KMS-11 (cell line): ENCODE data around the gene ADCY5.

ENCODE experiments used
- H2AFZ ChIP-seq: fragments of 200-600 bp; sonication (generic); 2 replicates; pipeline ENCODE4 v1.6.1; 2016; ENCODE audit warnings: antibody characterized with exemption, mixed run types, low read depth
- H3K27ac ChIP-seq: fragments of 200-600 bp; sonication (generic); 2 replicates; pipeline ENCODE4 v1.6.1; 2016; ENCODE audit warnings: mild to moderate bottlenecking, mixed run types
- H3K27me3 ChIP-seq: fragments of 200-600 bp; sonication (generic); 2 replicates; pipeline ENCODE4 v1.6.1; 2017; ENCODE audit warnings: mild to moderate bottlenecking, low read depth, mixed run types, moderate library complexity; ENCODE audit not compliant: insufficient read depth
- H3K36me3 ChIP-seq: fragments of 200-600 bp; sonication (generic); 2 replicates; pipeline ENCODE4 v1.6.1; 2017; ENCODE audit warnings: mild to moderate bottlenecking, mixed run types; ENCODE audit not compliant: insufficient read depth
- H3K4me1 ChIP-seq: fragments of 200-600 bp; sonication (generic); 2 replicates; pipeline ENCODE4 v1.6.1; 2016; ENCODE audit warnings: mild to moderate bottlenecking, low read depth, mixed run types; ENCODE audit not compliant: poor library complexity, severe bottlenecking
- H3K4me2 ChIP-seq: fragments of 200-600 bp; sonication (generic); 2 replicates; pipeline ENCODE4 v1.7.0; 2016; ENCODE audit warnings: mild to moderate bottlenecking, mixed run types
- H3K4me3 ChIP-seq: fragments of 200-600 bp; sonication (generic); IDR thresholded peaks from 2 replicates; pipeline ENCODE4 v1.6.1; 2017; ENCODE audit warnings: low read depth, low read length, mixed read lengths; ENCODE audit not compliant: insufficient read depth
- H3K79me2 ChIP-seq: fragments of 200-600 bp; sonication (generic); 2 replicates; pipeline ENCODE4 v1.6.1; 2016; ENCODE audit warnings: low read depth, mixed run types; ENCODE audit not compliant: insufficient read depth
- H3K9ac ChIP-seq: fragments of 200-600 bp; sonication (generic); 2 replicates; pipeline ENCODE4 v1.6.1; 2016; ENCODE audit warnings: mild to moderate bottlenecking, mixed run types
- H4K20me1 ChIP-seq: fragments of 200-600 bp; sonication (generic); 2 replicates; pipeline ENCODE4 v1.6.1; 2016; ENCODE audit warnings: mild to moderate bottlenecking, mixed run types; ENCODE audit not compliant: insufficient read depth
- TF ChIP-seq, protein P1 (sequence below): fragments of 200-600 bp; sonication (generic); conservative IDR thresholded peaks from 2 replicates; pipeline ENCODE4 v1.6.1; 2017; ENCODE audit warnings: low read depth, mild to moderate bottlenecking, antibody characterized with exemption, low read length, moderate library complexity, mixed read lengths

Gene ADCY5

DNA sequence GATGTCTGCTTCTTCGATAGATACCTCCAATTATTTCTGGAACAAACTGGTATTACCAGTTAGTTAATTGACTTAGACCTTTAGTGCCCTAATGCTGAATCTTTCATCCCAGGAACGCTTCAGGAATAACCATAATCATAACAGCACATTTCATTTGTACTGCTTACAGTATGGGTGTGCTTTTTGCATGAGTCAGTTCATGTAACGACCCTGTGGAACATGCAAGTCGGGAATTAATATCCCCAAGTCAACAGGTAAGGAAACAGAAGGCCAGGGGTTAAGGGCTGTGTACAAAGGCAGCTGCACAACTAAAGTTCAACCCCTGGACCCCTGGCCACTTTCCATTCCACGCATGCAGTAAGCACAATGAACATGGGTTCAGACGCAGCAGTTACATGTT is 49.2 kb downstream of the ADCY5 start:
- Histone ChIP-seq H3K27me3 (0 out of 2 replicates have a peak, but pooled peaks cover 4% of the 10 kb centered on the region), H2AFZ (no peak overlapping the region), H3K9ac (no peak overlapping the region), H3K79me2 (no peaks in the 10 kb centered on the region), H3K4me3 (no peak overlapping the region), H3K36me3 (no peaks in the 10 kb centered on the region), H4K20me1 (no peaks in the 10 kb centered on the region), H3K4me2 (no peak overlapping the region), H3K4me1 (no peaks in the 10 kb centered on the region), H3K27ac (no peak overlapping the region)
- TF ChIP-seq, protein P1, sequence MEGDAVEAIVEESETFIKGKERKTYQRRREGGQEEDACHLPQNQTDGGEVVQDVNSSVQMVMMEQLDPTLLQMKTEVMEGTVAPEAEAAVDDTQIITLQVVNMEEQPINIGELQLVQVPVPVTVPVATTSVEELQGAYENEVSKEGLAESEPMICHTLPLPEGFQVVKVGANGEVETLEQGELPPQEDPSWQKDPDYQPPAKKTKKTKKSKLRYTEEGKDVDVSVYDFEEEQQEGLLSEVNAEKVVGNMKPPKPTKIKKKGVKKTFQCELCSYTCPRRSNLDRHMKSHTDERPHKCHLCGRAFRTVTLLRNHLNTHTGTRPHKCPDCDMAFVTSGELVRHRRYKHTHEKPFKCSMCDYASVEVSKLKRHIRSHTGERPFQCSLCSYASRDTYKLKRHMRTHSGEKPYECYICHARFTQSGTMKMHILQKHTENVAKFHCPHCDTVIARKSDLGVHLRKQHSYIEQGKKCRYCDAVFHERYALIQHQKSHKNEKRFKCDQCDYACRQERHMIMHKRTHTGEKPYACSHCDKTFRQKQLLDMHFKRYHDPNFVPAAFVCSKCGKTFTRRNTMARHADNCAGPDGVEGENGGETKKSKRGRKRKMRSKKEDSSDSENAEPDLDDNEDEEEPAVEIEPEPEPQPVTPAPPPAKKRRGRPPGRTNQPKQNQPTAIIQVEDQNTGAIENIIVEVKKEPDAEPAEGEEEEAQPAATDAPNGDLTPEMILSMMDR, result no peak

- no peak overlapping the region for H3K4me2 ChIP-seq
- H3K36me3 ChIP-seq, result no peaks in the 10 kb centered on the region
- no peaks in the 10 kb centered on the region for H3K4me1 ChIP-seq
- H2AFZ ChIP-seq, result no peak overlapping the region
- no peak overlapping the region for H3K27ac ChIP-seq
- H3K79me2 ChIP-seq, result no peaks in the 10 kb centered on the region
- H3K4me3 ChIP-seq, result no peak overlapping the region
- no peak overlapping the region for H3K9ac ChIP-seq
- H3K27me3 ChIP-seq, result 0 out of 2 replicates have a peak, but pooled peaks cover 4% of the 10 kb centered on the region
- H4K20me1 ChIP-seq, result no peaks in the 10 kb centered on the region
- TF ChIP-seq, protein P1, result no peak
Observed at GRCh38 chr3:123397921-123398785, 50.7 kb downstream of the ADCY5 start.

- H3K4me2 ChIP-seq, result no peak overlapping the region
- H3K4me3 ChIP-seq, result no peak overlapping the region
- H2AFZ ChIP-seq, result no peak overlapping the region
- TF ChIP-seq, protein P1, result no peak
- no peaks in the 10 kb centered on the region for H3K4me1 ChIP-seq
- H3K36me3 ChIP-seq, result no peaks in the 10 kb centered on the region
- H3K79me2 ChIP-seq, result no peaks in the 10 kb centered on the region
- no peaks in the 10 kb centered on the region for H4K20me1 ChIP-seq
- H3K27ac ChIP-seq, result no peak overlapping the region
- 0 out of 2 replicates have a peak, but pooled peaks cover 4% of the 10 kb centered on the region for H3K27me3 ChIP-seq
- H3K9ac ChIP-seq, result no peak overlapping the region
Observed at GRCh38 chr3:123397050-123397590, 51.8 kb downstream of the ADCY5 start.

GRCh38 chr3:123396171-123397049 is 52.5 kb downstream of the ADCY5 start:
- Histone ChIP-seq H3K27ac (no peak overlapping the region), H2AFZ (no peak overlapping the region), H3K4me2 (no peak overlapping the region), H3K9ac (no peak overlapping the region), H3K4me1 (no peaks in the 10 kb centered on the region), H4K20me1 (no peaks in the 10 kb centered on the region), H3K36me3 (no peaks in the 10 kb centered on the region), H3K79me2 (no peaks in the 10 kb centered on the region), H3K4me3 (no peak overlapping the region), H3K27me3 (0 out of 2 replicates have a peak, but pooled peaks cover 4% of the 10 kb centered on the region)
- TF ChIP-seq, protein P1, result no peak
